ENCODE data around the gene TLL2.

GRCh38 chr10:96317067-96317833 is 196.5 kb downstream of the TLL2 start:
- TF ChIP-seq CTCF (IDR thresholded peaks at IDR 0.05) (no peak), POLR2A (IDR thresholded peaks at IDR 0.05) (no peak)

Measured in gastroesophageal sphincter (tissue), 3 donors.